ENCODE results near the gene SCAF1. TPM values are rescaled to one million over a fixed set of nuclear protein-coding genes. Genes with fewer than 3 reads are reported as not detected.

The SCAF1 gene
- total and polyA plus RNA-seq, 2 of the 13 experiments (the other 11 are each of a cell fraction or from before 2014, with no cell fraction given) = 3.3 to 6.1 TPM

- peak overlapping the region; percentile 29 for H2AFZ ChIP-seq (ENCODE audit: low read length)
- peaks cover 4% of the 10 kb centered on the region for H3K79me2 ChIP-seq (ENCODE audit: insufficient read depth, low read length)
- DNase-seq (ENCODE audit: low spot score) = peak; percentile 92
- H3K36me3 ChIP-seq (replicated peaks in 1 of 2; ENCODE audit: control insufficient read depth in 1 of 2, insufficient read depth in 2 of 2, low read length in 2 of 2) = peaks cover 1 to 6% of the 10 kb centered on the region in 2 experiments; a peak in 3 of 5 replicates
- peak overlapping the region; percentile 24 to 65 (median 51); a peak in 5 of 6 replicates for H3K4me3 ChIP-seq (replicated peaks in 1 of 3; ENCODE audit: insufficient read depth in 1 of 3, low read depth in 2 of 3, low read length in 3 of 3)
- peak; percentile 86 for FAIRE-seq
- H3K9ac ChIP-seq (ENCODE audit: insufficient read depth, low read depth, low read length) = peak overlapping the region; percentile 54
- in situ Hi-C loops (cut with HindIII; ENCODE audit: extremely low pct_ligation_motif_present, low pct_unique_long_range_greater_than_20kb) = loop anchor here (5.0 to 10.0 kb wide), 2 partner anchors 78 to 175 kb away; partner anchors contain the start of genes PRR12 and RPS11
- H3K27me3 ChIP-seq (ENCODE audit: control insufficient read depth in 1 of 2, insufficient read depth in 2 of 2, low read length in 2 of 2) = no peaks in the 10 kb centered on the region; a peak in 1 of 5 replicates
- H3K9me3 ChIP-seq (ENCODE audit: low read length) = no peaks in the 10 kb centered on the region
- H3K27ac ChIP-seq (ENCODE audit: extremely low read length, insufficient read depth, low read length) = peak overlapping the region; percentile 88
- peaks cover 25% of the 10 kb centered on the region for H3K4me1 ChIP-seq (ENCODE audit: insufficient read depth, low read length)
- H3K4me2 ChIP-seq (ENCODE audit: low read depth, low read length) = peak overlapping the region; percentile 83
- WGBS (ENCODE audit: low lambda C conversion rate) = 31% methylated on average over 19 of the region's 28 CpGs
- POLR2A ChIA-PET = interaction anchor here (1.0 to 1.8 kb wide), 5 partner anchors 8 to 82 kb away, joined by 3 to 10 read pairs (median 5); partner anchors contain the start of genes RRAS and SCAF1
- intact Hi-C loops (cut with micrococcal nuclease; ENCODE audit: unreplicated experiment) = loop anchor here (2.0 kb wide), 1 partner anchor 160 kb away; the partner anchor contains the start of gene FCGRT
- H4K20me1 ChIP-seq (ENCODE audit: insufficient read depth, low read length) = no peaks in the 10 kb centered on the region
- BruUV-seq (replicated peaks) = no TSS peak
- CTCF ChIA-PET (ENCODE audit: low intra/inter-chr PET ratio, low total read pairs) = interaction anchor here (0.7 to 1.6 kb wide), 3 partner anchors 8 to 102 kb away, joined by 3 to 6 read pairs (median 5); no protein-coding TSS in a partner anchor
- ATAC-seq = peak; percentile 85
- peak in 1 of 2 experiments; percentile 29; a peak in 1 of 4 replicates for TF ChIP-seq ATF4 (CRISPR knock-in tag; IDR thresholded peaks at IDR 0.05)
- no peak for TF ChIP-seq NR2F6 (IDR thresholded peaks at IDR 0.05)
- TF ChIP-seq NR2F6 (CRISPR knock-in tag; IDR thresholded peaks at IDR 0.05) = peak; percentile 46; the same call in 1 of the 2 replicates
- TF ChIP-seq DR1 (CRISPR knock-in tag; IDR thresholded peaks at IDR 0.05) = peak; percentile 54; the same call in 1 of the 2 replicates
- peak; percentile 84; the same call in 1 of the 2 replicates for TF ChIP-seq ZFP90 (CRISPR knock-in tag; IDR thresholded peaks at IDR 0.05; ENCODE audit: borderline replicate concordance)
- peak; percentile 67; the same call in 1 of the 2 replicates for TF ChIP-seq ZNF317 (CRISPR knock-in tag; IDR thresholded peaks at IDR 0.05)
- peak; percentile 81 for TF ChIP-seq THAP11 (CRISPR knock-in tag; IDR thresholded peaks at IDR 0.05)
- TF ChIP-seq ZNF609 (CRISPR knock-in tag; IDR thresholded peaks at IDR 0.05; ENCODE audit: borderline replicate concordance) = peak; percentile 52; the same call in 1 of the 2 replicates
- TF ChIP-seq, protein P1, sequence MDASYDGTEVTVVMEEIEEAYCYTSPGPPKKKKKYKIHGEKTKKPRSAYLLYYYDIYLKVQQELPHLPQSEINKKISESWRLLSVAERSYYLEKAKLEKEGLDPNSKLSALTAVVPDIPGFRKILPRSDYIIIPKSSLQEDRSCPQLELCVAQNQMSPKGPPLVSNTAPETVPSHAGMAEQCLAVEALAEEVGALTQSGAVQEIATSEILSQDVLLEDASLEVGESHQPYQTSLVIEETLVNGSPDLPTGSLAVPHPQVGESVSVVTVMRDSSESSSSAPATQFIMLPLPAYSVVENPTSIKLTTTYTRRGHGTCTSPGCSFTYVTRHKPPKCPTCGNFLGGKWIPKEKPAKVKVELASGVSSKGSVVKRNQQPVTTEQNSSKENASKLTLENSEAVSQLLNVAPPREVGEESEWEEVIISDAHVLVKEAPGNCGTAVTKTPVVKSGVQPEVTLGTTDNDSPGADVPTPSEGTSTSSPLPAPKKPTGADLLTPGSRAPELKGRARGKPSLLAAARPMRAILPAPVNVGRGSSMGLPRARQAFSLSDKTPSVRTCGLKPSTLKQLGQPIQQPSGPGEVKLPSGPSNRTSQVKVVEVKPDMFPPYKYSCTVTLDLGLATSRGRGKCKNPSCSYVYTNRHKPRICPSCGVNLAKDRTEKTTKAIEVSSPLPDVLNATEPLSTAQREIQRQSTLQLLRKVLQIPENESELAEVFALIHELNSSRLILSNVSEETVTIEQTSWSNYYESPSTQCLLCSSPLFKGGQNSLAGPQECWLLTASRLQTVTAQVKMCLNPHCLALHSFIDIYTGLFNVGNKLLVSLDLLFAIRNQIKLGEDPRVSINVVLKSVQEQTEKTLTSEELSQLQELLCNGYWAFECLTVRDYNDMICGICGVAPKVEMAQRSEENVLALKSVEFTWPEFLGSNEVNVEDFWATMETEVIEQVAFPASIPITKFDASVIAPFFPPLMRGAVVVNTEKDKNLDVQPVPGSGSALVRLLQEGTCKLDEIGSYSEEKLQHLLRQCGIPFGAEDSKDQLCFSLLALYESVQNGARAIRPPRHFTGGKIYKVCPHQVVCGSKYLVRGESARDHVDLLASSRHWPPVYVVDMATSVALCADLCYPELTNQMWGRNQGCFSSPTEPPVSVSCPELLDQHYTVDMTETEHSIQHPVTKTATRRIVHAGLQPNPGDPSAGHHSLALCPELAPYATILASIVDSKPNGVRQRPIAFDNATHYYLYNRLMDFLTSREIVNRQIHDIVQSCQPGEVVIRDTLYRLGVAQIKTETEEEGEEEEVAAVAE (CRISPR knock-in tag; IDR thresholded peaks at IDR 0.05; ENCODE audit: borderline replicate concordance) = 0 out of 2 replicates have a peak, but pooled peaks have one; percentile 17
- peak; percentile 39; the same call in 1 of the 2 replicates for TF ChIP-seq BHLHE40 (IDR thresholded peaks at IDR 0.05; ENCODE audit: low read length)
Observed at GRCh38 chr19:49672131-49672919, 30.3 kb downstream of the SCAF1 start.

Measured in HepG2 (cell line).